ENCODE measurements around the gene HS3ST1.
"Not testable (repeated sequence)": the region's sequence is repeated elsewhere in the genome, so short reads cannot be mapped to it uniquely, and the experiment has no call there.

The HS3ST1 gene

GRCh38 chr4:11397819-11398610 lies 30.7 kb downstream of the HS3ST1 start:
- no peak for DNase-seq

GRCh38 chr4:11397146-11397545 lies 31.5 kb downstream of the HS3ST1 start:
- DNase-seq: no peak

- DNase-seq: no peak
Measured at GRCh38 chr4:11393551-11393950, 35.1 kb downstream of the HS3ST1 start.

- DNase-seq: not testable (repeated sequence)
Measured at GRCh38 chr4:11384072-11384471, 44.6 kb downstream of the HS3ST1 start.

- no peak for DNase-seq
Measured at GRCh38 chr4:11376571-11376970, 52.1 kb downstream of the HS3ST1 start.

GRCh38 chr4:11376146-11376545 lies 52.5 kb downstream of the HS3ST1 start:
- DNase-seq: no peak

- no peak for DNase-seq
Measured at GRCh38 chr4:11368701-11369115, 60.0 kb downstream of the HS3ST1 start.

GRCh38 chr4:11367371-11367770 lies 61.3 kb downstream of the HS3ST1 start:
- DNase-seq: no peak

GRCh38 chr4:11366859-11367258 lies 61.8 kb downstream of the HS3ST1 start:
- no peak for DNase-seq

GRCh38 chr4:11365039-11365438 lies 63.7 kb downstream of the HS3ST1 start:
- DNase-seq: no peak

GRCh38 chr4:11359591-11359990 lies 69.1 kb downstream of the HS3ST1 start:
- no peak for DNase-seq

- no peak for DNase-seq
Measured at GRCh38 chr4:11355226-11355625, 73.5 kb downstream of the HS3ST1 start.

GRCh38 chr4:11354531-11354930 lies 74.2 kb downstream of the HS3ST1 start:
- no peak for DNase-seq

- no peak for DNase-seq
Measured at GRCh38 chr4:11348449-11349088, 80.1 kb downstream of the HS3ST1 start.

GRCh38 chr4:11344916-11345315 lies 83.8 kb downstream of the HS3ST1 start:
- no peak for DNase-seq

GRCh38 chr4:11343536-11343935 lies 85.2 kb downstream of the HS3ST1 start:
- no peak for DNase-seq
